ENCODE data around the gene SOX6.

The SOX6 gene

DNA sequence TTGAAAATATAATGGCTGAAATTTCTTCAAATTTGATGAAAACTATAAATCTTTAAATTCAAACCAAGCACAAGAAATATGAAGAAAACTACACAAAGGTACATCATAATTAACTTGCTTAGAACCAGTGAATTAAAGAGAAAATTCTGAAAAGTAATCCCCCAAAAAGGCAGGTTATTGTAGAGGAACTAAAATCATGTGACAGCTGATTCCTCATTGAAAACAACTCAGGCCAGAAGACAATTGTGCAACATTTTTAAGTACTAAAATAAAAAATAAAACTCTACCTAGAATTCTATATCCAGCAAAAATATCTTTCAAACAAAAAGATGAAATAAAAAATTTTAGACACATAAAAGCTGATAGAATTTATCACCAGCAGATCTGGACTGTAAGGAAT, 90.3 kb downstream of the SOX6 start:
- DNase-seq = no peak

DNA sequence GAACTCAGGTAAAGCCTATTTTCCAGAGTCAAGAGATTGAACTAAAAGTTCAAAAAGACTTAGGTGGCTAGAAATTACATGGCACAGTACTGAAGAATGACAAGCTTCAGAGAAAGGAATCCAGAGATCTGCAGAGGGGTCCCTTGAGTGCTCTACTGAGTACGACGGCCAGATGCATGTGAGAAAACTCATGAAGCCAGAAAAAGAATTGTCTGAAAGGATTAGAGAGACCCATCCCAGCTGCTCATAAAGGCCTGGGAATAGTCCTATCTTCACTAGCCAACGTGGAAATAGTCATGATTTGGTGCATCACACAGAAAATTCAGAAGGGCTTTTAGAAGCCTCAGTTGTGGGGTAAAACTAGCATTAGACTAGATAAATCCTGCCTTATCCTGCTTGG, 91.3 kb downstream of the SOX6 start:
- no peak for DNase-seq

DNA sequence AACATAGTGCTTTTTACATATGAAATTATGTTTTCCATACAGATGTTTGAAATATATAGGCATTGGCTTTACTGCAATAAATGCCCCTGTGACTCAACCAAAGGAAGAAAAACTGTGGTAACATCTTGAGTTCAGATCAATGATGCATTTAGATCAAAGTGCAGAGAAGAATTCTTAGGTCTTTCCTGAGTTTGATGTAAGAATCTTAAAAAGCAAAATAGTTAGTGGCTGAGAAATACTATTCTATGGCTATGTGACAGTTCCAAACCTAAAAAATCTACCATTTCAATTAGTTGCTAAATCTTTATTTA, 93.7 kb downstream of the SOX6 start:
- DNase-seq = no peak

DNA sequence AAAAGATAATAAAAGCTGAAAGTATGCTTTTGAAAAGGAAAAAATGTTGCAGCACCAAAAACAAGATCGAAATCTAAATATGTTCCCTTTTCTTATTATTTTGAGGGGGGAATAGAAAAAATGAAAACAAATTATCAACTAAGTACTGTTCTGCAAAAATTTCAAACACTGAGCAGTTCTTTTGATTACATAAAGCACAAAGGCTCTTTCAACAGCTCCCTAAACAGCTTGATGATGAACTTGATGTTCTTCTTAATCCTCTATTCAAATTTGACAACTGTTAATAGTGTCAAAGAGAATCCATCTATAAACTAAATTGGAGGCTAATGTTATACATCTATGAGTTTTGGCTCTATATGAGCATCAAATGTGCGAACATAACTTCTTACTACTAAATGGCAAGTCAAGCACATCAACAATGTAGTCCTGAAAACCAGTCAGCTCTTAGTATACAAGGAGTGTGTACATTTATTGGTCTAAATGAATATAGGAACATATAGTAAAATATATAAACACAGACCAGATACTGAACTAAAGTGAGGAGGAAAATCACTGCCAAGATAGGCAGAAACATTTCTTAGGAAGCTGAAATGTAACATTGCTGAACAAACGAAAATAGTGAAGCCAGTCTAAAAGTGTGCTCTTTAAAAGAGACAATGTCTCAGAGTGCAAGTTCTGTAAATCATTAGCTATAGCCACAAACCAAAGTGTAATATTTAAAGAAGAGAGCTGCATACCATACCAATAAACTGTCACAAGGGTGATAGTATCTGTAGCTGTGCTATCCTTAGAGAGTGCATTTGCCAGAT, 94.3 kb downstream of the SOX6 start:
- DNase-seq = no peak

DNA sequence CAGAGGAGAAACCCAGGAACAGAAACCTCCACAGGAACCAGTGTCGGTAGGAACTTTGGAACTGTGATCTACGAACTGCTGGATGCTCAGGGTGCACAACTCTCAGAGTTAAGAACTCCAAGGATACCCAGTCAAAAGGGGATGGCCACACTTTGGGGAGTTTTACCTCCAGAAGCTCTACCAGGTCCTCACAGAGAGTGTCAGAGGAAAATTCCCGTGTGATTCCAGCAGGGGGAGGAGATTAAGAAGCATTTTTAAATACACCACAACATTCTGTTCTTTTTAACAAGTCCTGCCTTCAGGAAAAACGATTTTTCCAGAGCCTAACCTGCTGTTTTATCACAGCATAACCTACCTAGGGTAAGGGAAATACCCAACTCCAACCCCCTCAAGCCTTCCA, 104.0 kb downstream of the SOX6 start:
- DNase-seq = no peak

DNA sequence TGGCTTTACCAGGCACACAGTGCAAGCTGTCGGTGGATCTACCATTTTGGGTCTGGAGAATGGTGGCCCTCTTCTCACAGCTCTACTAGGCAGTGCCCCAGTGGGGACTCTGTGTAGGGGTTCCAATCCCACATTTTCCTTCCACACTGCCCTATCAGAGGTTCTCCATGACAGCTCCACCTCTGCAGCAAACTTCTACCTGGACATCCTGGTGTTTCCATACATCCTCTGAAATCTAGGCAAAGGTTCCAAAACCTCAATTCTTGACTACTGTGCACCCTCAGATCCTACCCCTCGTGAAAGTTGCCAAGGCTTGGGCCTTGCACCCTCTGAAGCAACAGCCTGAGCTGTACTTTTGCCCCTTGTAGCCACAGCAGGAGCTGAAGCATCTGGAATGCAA, 108.1 kb downstream of the SOX6 start:
- DNase-seq = no peak

DNA sequence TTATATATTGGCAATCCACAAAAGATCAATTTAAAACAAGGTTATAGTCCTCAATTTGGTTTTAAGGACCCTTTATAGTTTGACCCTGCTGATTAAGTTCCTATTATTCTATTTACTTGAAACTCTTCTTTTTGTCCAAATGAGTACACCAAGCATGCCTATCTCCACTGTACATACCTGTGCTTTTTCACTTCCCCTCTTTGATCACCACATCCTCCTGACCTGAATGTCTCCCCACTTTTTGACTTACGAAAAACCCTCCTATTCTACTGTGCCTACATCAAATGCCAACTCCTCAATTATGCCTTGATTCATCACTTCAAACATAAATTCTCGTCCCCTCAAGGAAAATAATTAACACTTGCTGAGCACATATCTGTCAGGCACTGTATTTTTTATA, 113.5 kb downstream of the SOX6 start:
- no peak for DNase-seq

DNA sequence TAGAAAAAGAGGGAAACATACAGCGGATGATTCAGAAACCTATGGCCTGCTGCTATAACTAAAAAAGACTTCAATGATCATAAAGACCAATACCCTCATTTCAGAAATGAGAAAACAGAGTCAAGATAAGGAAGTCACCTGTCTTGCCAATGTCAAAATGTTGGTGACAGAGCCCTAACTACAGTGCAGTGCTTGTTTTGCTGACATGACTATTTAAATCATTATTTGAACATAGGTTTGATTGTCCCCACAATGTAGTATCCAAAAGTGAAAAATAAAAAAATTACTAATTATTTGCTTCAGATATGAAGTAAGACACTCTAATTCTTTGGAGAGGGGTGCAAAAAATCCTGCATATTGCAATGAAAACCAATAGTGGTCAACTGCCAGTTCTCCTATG, 115.7 kb downstream of the SOX6 start:
- DNase-seq = no peak

DNA sequence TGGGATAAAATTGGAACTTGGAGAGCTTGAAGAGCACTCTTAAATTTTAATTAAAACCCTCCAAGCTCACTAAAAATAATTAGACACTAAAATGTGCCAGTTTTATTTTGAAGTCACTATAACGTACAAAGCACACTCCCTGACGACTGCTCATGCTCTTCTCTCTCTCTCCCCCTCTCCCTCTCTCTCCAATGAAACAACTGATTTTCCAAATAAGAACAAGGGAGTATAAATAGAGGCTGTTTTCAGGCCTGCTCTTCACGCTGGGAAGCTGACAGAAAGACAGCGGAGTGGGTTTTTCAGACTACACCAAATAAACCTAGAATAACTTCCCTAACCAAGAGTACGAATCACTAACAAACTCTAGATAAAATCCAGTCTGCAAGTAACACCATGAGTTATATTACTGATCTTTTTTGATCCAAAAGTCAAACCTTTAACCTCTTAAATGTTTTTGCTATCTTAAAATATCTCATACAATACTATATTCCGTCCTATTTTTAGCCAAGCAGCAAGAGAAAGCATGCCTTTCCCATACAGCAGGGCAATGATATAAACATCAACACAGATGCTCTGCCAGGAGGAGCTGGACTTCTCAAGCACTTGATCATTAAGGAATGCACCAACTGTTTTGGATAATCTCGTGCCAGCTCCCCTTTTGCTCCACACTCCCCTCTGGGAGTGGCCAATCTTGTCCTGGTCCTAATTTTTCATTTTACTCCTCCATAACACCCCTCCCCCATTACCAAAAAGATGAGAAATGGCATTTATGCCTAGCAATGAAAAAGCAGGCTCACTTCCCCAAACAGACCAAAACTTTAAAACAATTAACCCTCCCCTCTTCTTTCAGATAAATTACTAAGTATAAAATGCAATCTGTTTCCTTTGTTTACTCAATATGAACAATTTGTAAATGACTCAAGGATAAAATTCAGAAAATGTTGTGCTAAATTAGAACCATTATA, 116.9 kb downstream of the SOX6 start:
- DNase-seq = no peak

DNA sequence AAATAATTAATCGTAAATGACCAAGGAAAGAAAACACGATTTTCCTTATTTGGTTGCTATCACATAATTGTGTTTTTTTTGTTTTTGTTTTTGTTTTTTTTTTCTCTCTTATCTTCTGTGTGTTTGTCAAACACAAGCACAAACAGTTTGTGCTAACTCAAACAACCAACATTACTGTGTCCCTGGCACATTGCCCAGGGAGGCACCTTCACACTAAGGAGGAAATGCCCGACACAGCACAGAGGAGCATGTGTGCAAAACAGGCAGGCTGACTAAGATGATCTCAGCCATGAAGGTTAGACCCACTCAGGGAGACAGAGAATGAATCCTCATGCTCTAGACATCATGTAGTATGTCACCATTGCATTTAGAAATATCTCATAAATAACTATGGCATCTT, 130.1 kb downstream of the SOX6 start:
- no peak for DNase-seq

DNA sequence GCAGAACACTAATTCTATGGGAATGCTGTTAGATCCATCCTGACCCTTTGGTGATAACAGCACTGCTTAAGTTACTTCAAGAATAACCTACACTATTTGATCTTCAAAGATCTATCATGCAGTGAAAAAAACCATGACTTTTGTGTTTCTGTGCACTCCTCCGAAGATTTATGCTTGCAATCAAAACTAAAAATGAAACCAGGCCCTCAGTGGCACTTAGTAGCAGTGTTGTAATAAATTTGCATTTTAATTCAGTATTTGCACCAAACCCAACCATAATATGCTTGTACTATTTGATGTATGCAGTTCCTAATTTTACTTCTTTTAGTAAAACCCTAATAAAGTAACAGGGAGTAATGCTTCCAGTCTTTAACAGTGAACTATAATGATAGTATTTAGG, 130.7 kb downstream of the SOX6 start:
- no peak for DNase-seq

DNA sequence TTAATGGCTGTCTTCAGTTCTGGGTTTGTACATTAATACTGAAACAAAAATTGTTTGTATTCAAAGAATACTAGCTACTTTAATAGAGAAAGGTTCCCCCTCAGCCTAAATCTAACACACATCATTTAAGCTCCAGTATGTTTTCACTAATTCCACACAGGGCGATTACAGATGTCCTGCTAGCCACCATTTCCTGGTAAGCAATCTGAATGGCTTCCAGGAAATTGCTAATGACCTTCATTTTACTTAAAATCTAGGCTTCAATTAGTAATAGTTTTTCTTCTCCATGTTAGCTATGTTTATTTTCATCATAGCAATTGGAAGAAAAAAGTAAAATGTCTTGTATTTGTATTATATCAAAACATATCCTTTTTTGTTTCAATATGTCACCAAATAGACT, 132.8 kb downstream of the SOX6 start:
- DNase-seq = no peak

DNA sequence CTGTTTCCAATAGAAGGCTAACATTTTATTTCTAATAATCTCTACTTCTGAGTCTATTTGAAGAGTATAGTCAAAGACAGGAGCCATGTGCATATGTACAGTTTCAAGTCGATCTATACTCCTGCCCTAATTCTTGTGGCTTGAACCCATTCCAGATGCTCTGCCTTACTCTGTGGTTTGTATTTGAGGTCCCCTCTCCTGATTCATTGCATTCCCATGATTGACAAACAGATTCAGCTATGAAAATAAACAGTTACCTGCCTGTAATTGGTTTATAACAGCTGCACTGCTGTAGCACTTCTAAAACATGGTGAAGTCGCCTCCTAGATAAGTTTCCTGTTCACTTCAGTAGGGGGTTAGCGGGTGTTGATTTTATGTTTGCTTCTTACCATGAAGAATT, 138.7 kb downstream of the SOX6 start:
- DNase-seq = no peak

DNA sequence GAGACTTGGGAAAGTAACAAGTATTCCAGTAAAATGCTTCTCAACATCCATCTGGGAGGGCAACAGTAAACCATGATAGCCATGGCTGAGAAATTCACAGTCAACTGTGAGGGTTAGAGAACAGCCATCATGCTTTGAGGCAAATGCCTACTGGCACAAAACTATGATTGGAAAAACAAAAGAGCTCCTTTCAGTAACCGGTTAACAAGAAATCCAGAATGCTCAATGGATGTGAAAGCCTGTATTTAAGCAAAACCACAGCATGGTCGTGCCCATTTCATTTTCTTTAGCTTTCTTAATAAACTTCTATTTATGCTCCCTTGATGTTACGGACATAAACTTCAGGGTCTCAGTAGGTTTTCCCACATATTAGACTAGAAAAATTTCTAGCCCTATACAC, 139.5 kb downstream of the SOX6 start:
- DNase-seq = no peak

DNA sequence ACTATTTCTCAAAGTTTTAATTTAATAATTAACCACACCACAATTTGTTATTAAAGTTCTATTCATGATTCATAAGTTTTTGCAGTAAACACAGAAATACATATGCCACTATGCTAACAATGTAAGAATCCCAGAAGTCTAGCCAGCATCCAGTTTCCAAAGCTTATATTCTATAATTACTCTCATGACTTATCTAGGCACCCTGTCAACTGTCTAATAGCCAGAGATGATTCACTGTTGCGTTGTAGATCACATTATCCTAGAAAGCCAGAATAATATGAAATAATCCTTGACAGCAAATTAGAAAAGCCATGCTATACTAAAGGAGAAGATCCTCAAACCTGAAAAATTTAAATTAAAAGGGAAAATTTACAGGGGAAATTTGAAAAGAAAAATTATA, 141.0 kb downstream of the SOX6 start:
- no peak for DNase-seq

DNA sequence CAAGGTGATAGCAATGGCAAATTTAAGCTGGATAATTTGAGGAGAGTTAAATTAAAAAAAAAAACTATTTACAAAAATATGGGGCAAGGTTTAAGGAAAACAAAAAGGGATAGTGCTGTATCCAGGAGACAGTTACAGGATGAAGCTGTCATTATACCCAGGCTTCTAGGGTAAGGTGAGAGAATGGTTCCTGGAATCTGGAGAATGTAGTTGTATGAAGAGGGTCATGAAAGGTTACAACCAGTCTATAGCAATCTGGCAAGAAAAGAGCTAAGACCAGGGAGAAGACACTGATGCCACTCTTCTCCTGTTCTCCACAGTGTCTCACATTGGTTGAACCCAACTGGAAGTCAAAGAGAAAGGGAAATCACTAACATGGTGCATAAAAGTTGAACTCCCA, 144.9 kb downstream of the SOX6 start:
- DNase-seq = no peak

DNA sequence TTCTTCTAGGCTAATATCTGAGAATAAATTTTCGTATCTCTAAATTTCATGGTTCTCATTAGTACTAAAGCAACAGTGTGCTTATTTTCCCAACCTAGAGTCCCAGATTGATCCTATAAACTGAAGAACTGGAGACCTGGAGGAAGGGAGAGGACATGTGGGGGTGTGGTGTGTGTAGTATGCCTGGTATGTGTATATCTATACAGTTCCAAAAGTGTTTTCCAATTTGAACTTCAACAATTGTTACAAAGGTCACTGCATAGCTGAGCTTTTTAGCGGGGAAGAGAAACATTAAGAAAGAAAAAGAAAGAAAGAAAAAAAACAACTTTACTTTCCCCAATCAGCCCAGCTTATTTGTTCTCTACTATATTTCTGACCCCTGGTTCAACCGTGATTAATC, 152.1 kb downstream of the SOX6 start:
- DNase-seq = no peak

DNA sequence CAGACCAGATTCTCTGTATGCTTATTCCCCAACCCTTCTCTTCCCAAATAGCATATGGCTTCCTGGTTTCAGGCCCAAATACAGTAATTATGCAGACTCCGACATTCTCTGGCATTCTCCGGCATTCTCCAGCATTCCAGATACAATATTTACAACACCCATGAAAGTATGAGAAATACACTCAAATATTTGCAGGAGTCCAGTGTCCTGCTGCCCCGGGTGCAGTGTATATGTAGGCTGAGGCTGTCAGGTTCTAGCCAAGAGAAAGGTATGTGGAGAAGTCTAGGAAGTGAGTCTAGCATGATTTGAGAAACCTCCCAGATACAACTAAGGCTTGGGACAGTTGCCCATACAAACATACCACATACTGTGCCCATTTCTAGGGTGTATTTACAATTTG, 160.7 kb downstream of the SOX6 start:
- no peak for DNase-seq

DNA sequence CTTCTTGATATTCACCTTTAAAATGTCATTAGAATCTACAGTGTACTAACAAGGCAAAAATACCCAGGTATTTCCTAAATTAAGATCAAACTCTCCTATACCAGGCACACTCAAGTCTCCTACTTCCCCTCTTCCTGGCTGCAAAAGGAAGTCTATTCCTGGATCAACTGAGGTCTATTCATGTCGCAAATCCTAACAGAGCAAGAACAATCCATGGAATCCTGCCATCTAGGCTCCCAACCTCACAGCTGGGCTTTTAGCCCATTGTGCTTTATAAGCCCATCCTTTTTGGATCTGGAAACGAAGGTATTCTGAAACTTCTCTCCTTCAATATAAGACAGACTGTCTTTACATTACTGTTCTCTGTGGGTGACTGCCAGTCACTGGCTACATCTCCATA, 161.8 kb downstream of the SOX6 start:
- no peak for DNase-seq

DNA sequence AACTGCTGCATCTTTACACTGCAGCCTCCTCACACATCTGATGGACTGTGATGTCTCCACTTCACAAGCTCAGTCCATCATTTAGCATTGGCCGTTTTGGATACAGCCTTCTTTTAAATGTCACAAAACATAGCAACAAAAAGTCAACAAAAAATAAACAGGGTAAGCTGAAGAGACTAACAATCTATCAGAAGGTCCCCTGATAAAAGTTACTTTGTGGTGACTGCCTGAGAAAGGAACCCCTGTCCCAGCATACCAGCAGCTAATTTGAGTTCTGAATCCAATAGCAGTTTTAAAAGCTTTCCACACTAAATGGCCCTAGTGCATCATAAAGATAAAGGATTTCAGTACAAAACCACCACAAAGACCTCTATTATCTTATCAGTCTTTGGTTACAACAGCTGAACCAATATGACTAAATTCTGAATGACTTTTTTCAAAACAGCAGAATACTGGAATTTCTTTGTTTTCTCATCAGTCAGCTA, 162.4 kb downstream of the SOX6 start:
- no peak for DNase-seq

DNA sequence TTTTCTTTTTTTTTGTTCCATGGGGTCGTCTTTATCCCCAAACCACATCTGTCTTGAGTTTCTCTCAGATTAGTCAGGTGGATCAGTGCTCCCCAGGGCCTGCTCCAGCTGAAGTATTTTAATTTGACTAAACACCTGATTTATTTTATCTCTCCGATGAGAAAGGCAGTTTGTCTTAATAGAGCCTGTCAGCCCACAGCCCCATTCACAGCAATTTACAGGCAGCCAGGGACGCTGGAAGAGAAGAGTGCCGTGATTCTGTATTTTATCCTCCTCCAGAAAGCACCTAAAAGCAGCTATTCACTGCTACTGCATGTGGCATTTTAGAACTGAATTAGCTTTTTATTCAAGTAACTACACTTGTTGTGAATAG, 164.5 kb downstream of the SOX6 start:
- DNase-seq = no peak

DNA sequence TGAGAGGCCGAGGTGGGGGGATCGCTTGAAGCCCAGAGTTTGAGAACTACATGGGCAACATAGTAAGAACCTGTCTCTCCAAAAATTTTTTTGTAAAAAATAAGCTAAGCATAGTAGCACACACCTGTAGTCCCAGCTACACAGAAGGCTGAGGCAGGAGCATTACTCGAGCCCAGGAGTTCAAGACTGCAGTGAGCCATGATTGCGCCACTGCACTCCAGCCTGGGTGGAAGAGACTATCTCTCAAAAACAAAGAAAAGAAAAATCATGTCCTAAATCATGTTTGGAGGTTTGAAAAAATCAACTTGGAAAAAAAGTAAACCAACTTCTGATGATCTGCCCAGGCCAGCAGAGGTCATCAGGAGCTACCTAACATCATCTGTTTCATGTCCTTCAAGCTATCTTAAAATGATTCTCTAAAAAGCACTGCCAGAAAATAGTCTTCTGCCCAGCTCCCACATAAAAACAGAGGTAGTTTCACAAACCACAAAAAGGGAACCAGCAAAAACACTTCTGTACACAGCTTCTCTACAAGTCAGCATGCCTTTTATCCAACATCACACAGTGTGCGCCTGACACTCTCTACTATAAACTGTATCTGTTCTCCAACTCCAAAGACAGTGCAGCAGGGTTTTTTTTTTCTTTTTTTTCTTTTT, 165.0 kb downstream of the SOX6 start:
- DNase-seq = peak in 1 of 2 donors; percentile 5

DNA sequence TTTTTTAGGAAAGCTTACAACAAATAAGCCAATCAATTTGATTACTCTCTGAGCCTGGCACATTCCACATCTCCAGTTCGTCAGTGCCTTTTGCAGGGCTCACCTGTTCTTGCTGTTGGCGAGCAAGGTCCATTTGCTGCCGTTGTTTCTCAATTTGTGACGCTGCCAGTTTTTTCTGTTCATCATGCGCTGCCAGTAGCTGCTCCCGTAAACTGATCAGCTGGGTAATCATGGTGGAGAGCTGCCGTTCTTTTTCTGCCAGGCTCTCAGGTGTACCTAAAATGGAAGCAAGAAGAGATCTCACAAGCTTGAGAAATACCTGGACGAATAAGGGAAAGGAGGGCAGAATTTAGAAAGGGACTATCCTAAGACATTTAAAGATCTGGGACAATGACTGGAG, 169.7 kb downstream of the SOX6 start:
- DNase-seq = no peak

DNA sequence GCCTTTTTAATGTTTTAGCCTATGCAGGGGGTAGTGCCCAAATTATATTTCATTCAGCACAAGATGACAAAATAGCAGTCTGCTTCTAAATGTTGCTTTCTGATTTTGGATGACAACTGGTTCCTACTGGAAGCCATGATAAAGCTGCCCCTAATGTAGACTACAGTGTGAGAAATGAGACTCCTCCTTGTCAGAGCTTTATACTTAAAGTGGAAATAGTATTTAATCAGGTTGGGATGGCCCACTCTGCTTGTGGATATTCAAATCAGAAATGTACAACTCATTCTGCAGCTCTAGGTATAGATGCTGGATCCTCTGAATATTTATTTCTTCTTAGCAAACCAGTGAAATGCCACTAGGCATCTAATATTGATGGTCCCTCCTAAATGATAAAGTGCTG, 171.3 kb downstream of the SOX6 start:
- no peak for DNase-seq
